CD4-positive, CD25-positive, alpha-beta regulatory T cell (primary cell): Measurements from ENCODE around the gene ASPDH. TPM values are rescaled to one million over a fixed set of nuclear protein-coding genes. Genes with fewer than 3 reads are reported as not detected.
"Not testable (repeated sequence)": the region's sequence is repeated elsewhere in the genome, so short reads cannot be mapped to it uniquely, and the experiment has no call there.

ENCODE experiments used
- ATAC-seq, 2 donors: fragments of 150-1000 bp; cut with Tn5 transposase; one replicate each; pipeline ENCODE4 v1.10.0; 2021; ENCODE audit warnings: low read depth in 2 of 2, moderate number of reproducible peaks in 2 of 2, moderate library complexity in 1 of 2
- DNase-seq, 3 donors: peaks; one replicate each; pipeline versions ENCODE4 v3.0.0 to v3.0.0-alpha.2; 2012 to 2022; ENCODE audit warnings: mixed read lengths in 1 of 3
- H3K27ac ChIP-seq: one replicate; pipeline ENCODE4 v1.7.0; 2013; ENCODE audit warnings: mild to moderate bottlenecking, low read length; ENCODE audit not compliant: insufficient read depth, poor library complexity, severe bottlenecking
- H3K27me3 ChIP-seq: one replicate; pipeline ENCODE4 v1.7.0; 2013; ENCODE audit warnings: low read length; ENCODE audit not compliant: control insufficient read depth, insufficient read depth
- H3K36me3 ChIP-seq: one replicate; pipeline ENCODE4 v1.7.0; 2013; ENCODE audit warnings: mild to moderate bottlenecking, low read length, moderate library complexity; ENCODE audit not compliant: control insufficient read depth, insufficient read depth
- H3K4me1 ChIP-seq: 2 replicates; pipeline ENCODE4 v1.7.0; 2013; ENCODE audit warnings: mild to moderate bottlenecking, low read length; ENCODE audit not compliant: insufficient read depth, control insufficient read depth, poor library complexity, severe bottlenecking
- H3K4me3 ChIP-seq: one replicate; pipeline ENCODE4 v1.7.0; 2013; ENCODE audit warnings: low read depth, mild to moderate bottlenecking, low read length, moderate library complexity
- H3K9me3 ChIP-seq, 2 experiments: 1 replicate in 1 of 2; 2 replicates in 1 of 2; pipeline ENCODE4 v1.7.0; 2013; ENCODE audit warnings: low read length in 2 of 2, mild to moderate bottlenecking in 1 of 2, moderate library complexity in 1 of 2; ENCODE audit not compliant: control insufficient read depth in 2 of 2
- H3K27ac Mint-ChIP-seq, 3 donors: one replicate each; pipeline ENCODE4 v1.8.0; 2020 to 2022; ENCODE audit warnings: mild to moderate bottlenecking in 3 of 3, mixed read lengths in 3 of 3, moderate library complexity in 2 of 3
- H3K27me3 Mint-ChIP-seq: one replicate; pipeline ENCODE4 v1.8.0; 2022; ENCODE audit warnings: mild to moderate bottlenecking, mixed read lengths
- H3K36me3 Mint-ChIP-seq: one replicate; pipeline ENCODE4 v1.8.0; 2020; ENCODE audit warnings: mixed read lengths
- H3K4me1 Mint-ChIP-seq, 4 donors: one replicate each; pipeline ENCODE4 v1.8.0; 2020 to 2022; ENCODE audit warnings: mixed read lengths in 4 of 4, mild to moderate bottlenecking in 1 of 4
- H3K4me3 Mint-ChIP-seq, 4 donors: one replicate each; pipeline ENCODE4 v1.8.0; 2020 to 2022; ENCODE audit warnings: mild to moderate bottlenecking in 4 of 4, mixed read lengths in 4 of 4, moderate library complexity in 3 of 4
- H3K9me3 Mint-ChIP-seq, 7 donors: one replicate each; pipeline ENCODE4 v1.8.0; 2020 to 2022; ENCODE audit warnings: mixed read lengths in 7 of 7, mild to moderate bottlenecking in 3 of 7, moderate library complexity in 2 of 7
- polyA plus RNA-seq, 4 donors: library from polyadenylated mRNA; unstranded; fragments of 300-500 nt; fragmentation: Illumina TruSeq; gene quantifications; one replicate each; pipeline ENCODE4 v1.2.3, GENCODE V29; 2021
- total RNA-seq: library from RNA; stranded (reverse); gene quantifications from one replicate; pipeline ENCODE4 v1.2.3, GENCODE V29; 2022

Gene ASPDH
- total and polyA plus RNA-seq, 5 donors from 2014 or later, result not detected

- Mint-ChIP-seq H3K9me3 (peaks cover 0 to 13% (median 3%) of the 10 kb centered on the region in 7 donors), H3K4me1 (no peaks in the 10 kb centered on the region), H3K27ac (no peak overlapping the region), H3K4me3 (no peak overlapping the region), H3K36me3 (no peaks in the 10 kb centered on the region), H3K27me3 (peaks cover 11% of the 10 kb centered on the region)
- Histone ChIP-seq H3K27ac (no peak overlapping the region), H3K9me3 (peaks cover 0 to 2% of the 10 kb centered on the region in 2 experiments), H3K27me3 (peaks cover 1% of the 10 kb centered on the region), H3K36me3 (no peaks in the 10 kb centered on the region), H3K4me3 (no peak overlapping the region), H3K4me1 (no peaks in the 10 kb centered on the region)
- ATAC-seq (no peak), DNase-seq (no peak)
Observed at GRCh38 chr19:50532952-50533351, 19.2 kb upstream of the ASPDH start.

- H3K36me3 ChIP-seq, result no peaks in the 10 kb centered on the region
- H3K27ac ChIP-seq, result no peak overlapping the region
- H3K27me3 ChIP-seq, result peaks cover 1% of the 10 kb centered on the region
- H3K4me3 Mint-ChIP-seq, result no peak overlapping the region
- H3K27me3 Mint-ChIP-seq, result peaks cover 7% of the 10 kb centered on the region
- no peaks in the 10 kb centered on the region for H3K4me1 Mint-ChIP-seq
- H3K27ac Mint-ChIP-seq, result no peak overlapping the region
- H3K4me3 ChIP-seq, result no peak overlapping the region
- peaks cover 0 to 13% (median 3%) of the 10 kb centered on the region in 7 donors for H3K9me3 Mint-ChIP-seq
- no peaks in the 10 kb centered on the region for H3K4me1 ChIP-seq
- ATAC-seq (no peak), DNase-seq (no peak)
- H3K36me3 Mint-ChIP-seq, result no peaks in the 10 kb centered on the region
- peaks cover 0 to 2% of the 10 kb centered on the region in 2 experiments for H3K9me3 ChIP-seq
Observed at GRCh38 chr19:50531171-50531612, 17.5 kb upstream of the ASPDH start.

GRCh38 chr19:50528052-50528451 lies 14.3 kb upstream of the ASPDH start:
- H3K4me3 Mint-ChIP-seq, H3K4me1 Mint-ChIP-seq, H3K9me3 Mint-ChIP-seq, H3K4me1 ChIP-seq, H3K27me3 ChIP-seq, H3K27ac ChIP-seq, H3K36me3 ChIP-seq, DNase-seq, H3K36me3 Mint-ChIP-seq, H3K4me3 ChIP-seq, ATAC-seq, H3K9me3 ChIP-seq: not testable (repeated sequence)
- Mint-ChIP-seq H3K27me3 (peaks cover 12% of the 10 kb centered on the region), H3K27ac (peak overlapping the region in 1 of 3 donors; percentile 79)

- H3K9me3 ChIP-seq, result no peaks in the 10 kb centered on the region
- no peak for DNase-seq
- no peaks in the 10 kb centered on the region for H3K36me3 ChIP-seq
- Mint-ChIP-seq H3K27me3 (peaks cover 5% of the 10 kb centered on the region), H3K36me3 (no peaks in the 10 kb centered on the region), H3K27ac (no peak overlapping the region), H3K9me3 (no peaks in the 10 kb centered on the region), H3K4me3 (no peak overlapping the region), H3K4me1 (no peaks in the 10 kb centered on the region)
- H3K27me3 ChIP-seq, result no peaks in the 10 kb centered on the region
- H3K4me1 ChIP-seq, result no peaks in the 10 kb centered on the region
- ATAC-seq, result no peak
- no peak overlapping the region for H3K27ac ChIP-seq
- no peak overlapping the region for H3K4me3 ChIP-seq
Observed at GRCh38 chr19:50522881-50523280, 9.2 kb upstream of the ASPDH start.

GRCh38 chr19:50520822-50521465 lies 7.2 kb upstream of the ASPDH start:
- Histone ChIP-seq H3K27me3 (no peaks in the 10 kb centered on the region), H3K9me3 (no peaks in the 10 kb centered on the region), H3K36me3 (no peaks in the 10 kb centered on the region), H3K27ac (no peak overlapping the region), H3K4me3 (no peak overlapping the region), H3K4me1 (no peaks in the 10 kb centered on the region)
- DNase-seq (no peak), ATAC-seq (no peak)
- Mint-ChIP-seq H3K36me3 (no peaks in the 10 kb centered on the region), H3K4me1 (no peaks in the 10 kb centered on the region), H3K27ac (no peak overlapping the region), H3K9me3 (no peaks in the 10 kb centered on the region), H3K27me3 (peaks cover 7% of the 10 kb centered on the region), H3K4me3 (no peak overlapping the region)

- DNase-seq (no peak), ATAC-seq (no peak)
Observed at GRCh38 chr19:50519006-50519575, 5.4 kb upstream of the ASPDH start.

GRCh38 chr19:50518091-50519005 lies 4.6 kb upstream of the ASPDH start:
- H3K4me3 ChIP-seq, result no peak overlapping the region
- ATAC-seq (no peak), DNase-seq (no peak)
- H3K27ac ChIP-seq, result no peak overlapping the region
- Mint-ChIP-seq H3K9me3 (peaks cover 0 to 2% (median 0%) of the 10 kb centered on the region in 7 donors), H3K4me1 (no peaks in the 10 kb centered on the region), H3K36me3 (no peaks in the 10 kb centered on the region), H3K27ac (no peak overlapping the region), H3K27me3 (peaks cover 7% of the 10 kb centered on the region), H3K4me3 (no peak overlapping the region)
- no peaks in the 10 kb centered on the region for H3K9me3 ChIP-seq
- no peaks in the 10 kb centered on the region for H3K27me3 ChIP-seq
- H3K4me1 ChIP-seq, result no peaks in the 10 kb centered on the region
- H3K36me3 ChIP-seq, result no peaks in the 10 kb centered on the region

More at GRCh38 chr19:50519006-50519575, 5.4 kb upstream of the ASPDH start:
- no peaks in the 10 kb centered on the region for H3K36me3 Mint-ChIP-seq
- Histone ChIP-seq H3K4me3 (no peak overlapping the region), H3K4me1 (no peaks in the 10 kb centered on the region), H3K27ac (no peak overlapping the region), H3K27me3 (no peaks in the 10 kb centered on the region), H3K9me3 (no peaks in the 10 kb centered on the region), H3K36me3 (no peaks in the 10 kb centered on the region)
- peaks cover 7% of the 10 kb centered on the region for H3K27me3 Mint-ChIP-seq
- no peak overlapping the region for H3K27ac Mint-ChIP-seq
- H3K9me3 Mint-ChIP-seq, result peaks cover 0 to 2% (median 0%) of the 10 kb centered on the region in 7 donors
- H3K4me1 Mint-ChIP-seq, result no peaks in the 10 kb centered on the region
- no peak overlapping the region for H3K4me3 Mint-ChIP-seq
